ENCODE results near the gene HS6ST3.
"Not testable (repeated sequence)": the region's sequence is repeated elsewhere in the genome, so short reads cannot be mapped to it uniquely, and the experiment has no call there.

HS6ST3 gene

GRCh38 chr13:96444676-96445075, 354.8 kb downstream of the HS6ST3 start:
- no peak for DNase-seq (ENCODE audit: low spot score)

DNA sequence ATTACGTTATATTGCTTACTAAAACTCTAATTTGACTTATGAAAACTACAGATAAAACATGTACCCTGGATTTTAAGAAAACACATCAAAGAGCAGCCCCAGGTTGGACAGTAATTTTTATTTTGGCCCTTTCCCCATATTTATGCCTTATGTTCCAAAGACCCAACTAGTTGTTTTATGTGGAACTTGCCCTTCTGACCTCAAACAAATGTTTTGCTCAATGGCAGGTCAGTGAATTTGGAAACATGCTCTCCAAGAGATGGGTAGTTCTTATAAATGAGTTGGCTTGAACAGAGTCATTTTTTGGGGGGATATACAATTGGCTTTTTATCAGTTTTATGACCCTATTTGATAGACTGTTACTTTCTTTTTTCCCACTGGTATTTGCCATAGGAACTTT, 360.0 kb downstream of the HS6ST3 start:
- no peak for DNase-seq (ENCODE audit: low spot score)

- no peak for DNase-seq (ENCODE audit: low spot score)
These were observed 360.6 kb downstream of the HS6ST3 start for GRCh38 chr13:96450326-96451020.

- DNase-seq (ENCODE audit: low spot score), result no peak
These were observed 364.6 kb downstream of the HS6ST3 start for GRCh38 chr13:96454466-96454865.

- no peak for DNase-seq (ENCODE audit: low spot score)
These were observed 370.7 kb downstream of the HS6ST3 start for GRCh38 chr13:96460609-96461008.

- no peak for DNase-seq (ENCODE audit: low spot score)
These were observed 383.7 kb downstream of the HS6ST3 start for GRCh38 chr13:96473526-96474180.

GRCh38 chr13:96474181-96474557, 384.3 kb downstream of the HS6ST3 start:
- no peak for DNase-seq (ENCODE audit: low spot score)

DNA sequence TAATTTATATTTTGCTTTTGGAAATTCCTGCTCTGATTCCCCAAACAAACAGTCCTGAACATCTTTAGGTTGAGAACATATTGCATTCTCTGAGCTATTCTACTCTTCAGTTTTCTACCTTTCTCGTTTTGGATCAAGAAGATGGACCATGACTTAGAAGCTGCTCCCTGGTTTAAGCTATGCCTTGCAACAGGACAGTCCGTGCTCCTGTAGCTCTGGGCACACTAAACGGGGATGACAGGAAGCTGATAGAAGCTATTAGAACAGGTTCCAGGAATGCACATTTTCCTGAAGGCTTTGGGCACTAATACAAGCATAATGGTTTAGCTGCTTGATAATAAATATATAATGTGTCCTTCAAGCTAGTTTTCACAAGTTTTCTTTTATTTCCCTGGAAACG, 385.2 kb downstream of the HS6ST3 start:
- DNase-seq (ENCODE audit: low spot score), result no peak

- no peak for DNase-seq (ENCODE audit: low spot score)
These were observed 391.6 kb downstream of the HS6ST3 start for GRCh38 chr13:96481482-96481881.

- DNase-seq (ENCODE audit: low spot score), result no peak
These were observed 400.6 kb downstream of the HS6ST3 start for GRCh38 chr13:96490496-96490989.

- DNase-seq (ENCODE audit: low spot score), result no peak
These were observed 401.2 kb downstream of the HS6ST3 start for GRCh38 chr13:96491103-96491502.

GRCh38 chr13:96492766-96493165, 402.9 kb downstream of the HS6ST3 start:
- DNase-seq (ENCODE audit: low spot score), result no peak

DNA sequence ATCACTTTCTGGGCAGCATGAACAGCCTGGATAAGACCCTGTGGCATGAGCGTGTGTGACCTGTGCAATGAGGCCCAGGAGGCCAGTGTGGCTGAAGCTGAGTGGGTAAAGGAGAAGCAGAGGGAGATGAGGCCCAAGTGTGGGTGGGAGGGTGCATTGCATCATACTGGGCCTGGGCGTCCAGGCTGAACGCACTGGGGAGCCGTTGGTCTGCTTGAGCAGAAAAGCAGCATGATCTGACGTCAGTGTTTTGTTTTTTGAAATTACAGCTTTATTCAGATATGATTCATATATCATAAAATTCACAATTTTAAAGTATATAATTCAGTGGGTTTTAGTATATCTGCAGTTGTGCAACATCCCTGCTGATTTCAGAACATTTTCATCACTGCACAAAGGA, 409.7 kb downstream of the HS6ST3 start:
- no peak for DNase-seq (ENCODE audit: low spot score)

GRCh38 chr13:96500953-96501352, 411.0 kb downstream of the HS6ST3 start:
- DNase-seq (ENCODE audit: low spot score), result no peak

DNA sequence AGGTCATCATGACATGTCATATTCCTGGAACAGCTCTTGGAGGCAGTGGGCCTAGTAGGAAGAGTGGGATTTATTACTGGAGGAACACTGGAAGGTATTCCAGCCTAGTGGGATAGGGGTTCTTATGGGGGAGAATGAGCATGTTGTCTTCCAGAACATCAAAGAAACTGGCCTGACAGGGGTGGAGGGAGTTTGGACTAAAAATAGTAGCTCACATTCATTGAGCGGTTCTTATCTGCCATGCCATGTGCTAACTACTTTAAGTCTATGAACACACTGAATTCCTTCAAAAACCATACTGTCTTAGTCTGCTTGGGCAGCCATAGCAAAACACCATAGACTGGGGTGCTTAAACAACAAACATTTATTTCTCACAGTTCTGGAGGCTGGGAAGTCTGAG, 413.6 kb downstream of the HS6ST3 start:
- no peak for DNase-seq (ENCODE audit: low spot score)

- DNase-seq (ENCODE audit: low spot score), result no peak
These were observed 421.7 kb downstream of the HS6ST3 start for GRCh38 chr13:96511587-96511986.

DNA sequence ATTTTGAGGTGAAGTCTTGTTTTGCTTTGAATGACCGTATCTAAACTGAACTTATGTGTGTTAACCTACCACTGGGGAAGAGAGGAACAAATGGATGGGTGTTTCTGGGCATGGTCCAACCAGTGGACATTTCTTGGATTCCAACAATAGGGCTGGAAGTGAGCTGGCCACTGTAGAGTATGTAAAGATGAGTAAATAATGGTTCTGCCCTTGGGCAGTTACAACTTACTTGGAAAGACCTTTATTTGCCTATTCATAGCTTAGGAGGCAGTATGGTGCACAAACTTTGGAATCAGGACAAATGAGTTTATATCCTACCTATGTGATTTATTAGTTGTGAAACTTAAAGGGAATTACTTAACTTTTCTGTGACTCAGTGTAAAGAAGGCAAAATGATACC, 429.5 kb downstream of the HS6ST3 start:
- no peak for DNase-seq (ENCODE audit: low spot score)

DNA sequence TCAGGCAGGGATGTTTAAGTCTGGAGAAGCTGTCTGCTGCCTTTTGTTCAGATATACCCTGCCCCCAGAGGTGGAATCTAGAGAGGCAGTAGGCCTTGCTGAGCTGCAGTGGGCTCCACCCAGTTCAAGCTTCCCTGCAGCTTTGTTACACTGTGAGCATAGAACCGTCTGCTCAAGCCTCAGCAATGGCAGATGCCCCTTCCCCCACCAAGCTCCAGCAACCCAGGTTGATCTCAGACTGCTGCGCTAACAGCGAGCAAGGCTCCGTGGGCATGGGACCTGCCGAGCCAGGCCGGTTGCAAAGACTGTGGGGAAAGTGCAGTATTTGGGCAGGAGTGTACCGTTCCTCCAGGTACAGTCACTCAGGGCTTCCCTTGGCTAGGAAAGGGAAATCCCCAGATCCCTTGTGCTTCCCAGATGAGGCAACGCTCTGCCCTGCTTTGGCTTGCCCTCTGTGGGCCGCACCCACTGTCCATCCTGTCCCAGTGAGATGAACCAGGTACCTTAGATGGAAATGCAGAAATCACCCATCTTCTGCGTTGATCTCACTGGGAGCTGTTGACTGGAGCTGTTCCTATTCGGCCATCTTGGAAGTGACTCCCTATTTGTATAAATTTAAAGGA, 434.6 kb downstream of the HS6ST3 start:
- not testable (repeated sequence) for DNase-seq (ENCODE audit: low spot score)

DNA sequence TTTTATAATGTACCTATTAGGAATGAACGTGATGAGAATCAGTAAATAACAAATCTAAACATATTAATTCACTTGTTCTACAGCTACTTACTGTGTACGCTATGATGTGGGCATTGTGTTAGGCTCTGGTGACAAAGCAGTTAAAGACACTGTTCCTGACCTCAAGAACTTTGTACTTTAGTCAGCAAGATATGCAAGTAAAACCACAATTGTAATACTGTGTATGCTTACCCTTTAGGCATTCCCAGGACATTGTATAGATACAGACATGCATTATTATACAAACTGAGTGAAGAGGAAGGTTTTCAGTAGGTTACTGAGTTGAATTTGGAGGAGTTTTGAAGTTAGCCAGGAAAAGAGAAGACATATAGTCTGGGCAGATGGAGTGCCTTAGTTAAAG, 435.8 kb downstream of the HS6ST3 start:
- DNase-seq (ENCODE audit: low spot score), result no peak

- no peak for DNase-seq (ENCODE audit: low spot score)
These were observed 437.6 kb downstream of the HS6ST3 start for GRCh38 chr13:96527497-96527896.

- no peak for DNase-seq (ENCODE audit: low spot score)
These were observed 442.9 kb downstream of the HS6ST3 start for GRCh38 chr13:96532804-96533203.

DNA sequence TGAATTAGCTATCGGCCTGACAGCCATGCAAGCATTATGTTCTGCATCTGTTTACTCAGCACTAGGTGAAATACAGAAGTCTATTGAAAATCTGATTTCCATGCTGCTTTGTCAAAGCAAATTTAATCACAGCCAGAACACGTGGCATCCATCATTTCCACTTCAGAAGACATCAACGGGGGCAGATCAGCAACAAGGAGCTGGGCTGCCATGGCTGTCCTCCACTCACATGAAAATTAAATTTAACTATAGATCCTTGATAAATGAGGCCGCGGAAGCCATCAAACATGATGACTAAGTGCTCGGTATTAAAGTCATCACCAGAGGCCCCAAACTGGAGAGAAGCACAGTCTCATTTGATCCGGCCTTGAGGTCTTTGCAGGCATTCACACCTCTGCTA, 443.5 kb downstream of the HS6ST3 start:
- DNase-seq (ENCODE audit: low spot score), result no peak

DNA sequence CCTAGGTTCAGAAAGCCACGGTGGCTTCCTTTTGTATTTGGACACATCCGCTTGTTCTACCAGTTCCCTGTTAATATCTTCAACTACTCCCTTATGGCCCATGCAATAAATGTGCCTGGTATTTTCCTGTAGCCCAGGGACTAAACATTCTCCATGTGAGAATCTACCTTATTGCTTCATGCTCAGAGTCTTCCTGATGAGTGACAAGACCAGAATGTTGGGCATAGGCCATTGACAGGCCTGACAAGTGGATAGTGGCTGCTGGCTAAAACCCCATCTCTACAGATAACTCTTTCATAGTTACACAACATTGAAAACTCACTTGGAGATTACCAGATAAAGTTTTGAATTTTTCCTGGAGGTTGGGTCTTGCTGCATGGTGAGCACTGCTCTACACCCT, 449.9 kb downstream of the HS6ST3 start:
- no peak for DNase-seq (ENCODE audit: low spot score)
